HG03060 (cell line): ENCODE results near the gene CCDC142.
"Not testable (repeated sequence)": the region's sequence is repeated elsewhere in the genome, so short reads cannot be mapped to it uniquely, and the experiment has no call there.

Experiments used
- ATAC-seq: cut with Tn5 transposase; IDR thresholded peaks from one replicate; pipeline ENCODE4 v1.9.1; 2021; ENCODE audit warnings: low read depth, moderate number of reproducible peaks; ENCODE audit not compliant: unreplicated experiment

The CCDC142 gene

DNA sequence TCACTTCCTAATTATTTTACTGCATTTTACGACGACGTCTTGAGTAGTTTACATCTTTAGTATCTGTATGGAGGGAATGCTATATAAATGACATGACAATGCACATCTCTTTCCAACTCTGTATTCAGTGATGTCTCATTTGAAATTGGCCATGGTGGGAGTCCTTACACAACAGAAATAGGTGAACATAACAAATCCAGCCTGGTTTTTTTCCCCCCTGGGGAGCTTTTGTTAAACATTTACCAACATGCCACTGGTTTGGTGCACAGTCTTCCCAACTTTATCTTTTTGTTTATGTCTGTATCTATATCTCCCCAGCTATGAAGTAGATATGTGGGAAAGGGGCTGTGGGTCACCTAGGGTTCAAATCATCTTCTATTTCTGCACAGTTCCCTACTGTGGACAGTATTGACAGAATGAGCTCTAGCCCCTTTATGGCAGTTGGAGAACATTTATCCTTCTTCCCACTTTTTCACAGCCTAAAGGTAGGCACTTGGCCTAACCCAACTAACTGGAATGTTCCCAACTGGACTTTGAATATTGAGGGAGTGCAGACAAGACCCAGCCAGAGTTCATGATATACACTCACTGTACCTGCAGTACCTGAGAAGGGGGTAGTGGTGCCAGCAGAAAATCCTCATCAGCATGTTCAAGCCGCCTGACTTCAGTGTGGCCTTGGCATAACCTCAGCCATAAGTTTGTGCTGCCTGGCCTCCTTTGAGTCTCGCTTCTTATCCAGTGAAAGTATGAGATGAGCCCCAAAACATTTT, 35.4 kb downstream of the CCDC142 start:
- no peak for ATAC-seq

DNA sequence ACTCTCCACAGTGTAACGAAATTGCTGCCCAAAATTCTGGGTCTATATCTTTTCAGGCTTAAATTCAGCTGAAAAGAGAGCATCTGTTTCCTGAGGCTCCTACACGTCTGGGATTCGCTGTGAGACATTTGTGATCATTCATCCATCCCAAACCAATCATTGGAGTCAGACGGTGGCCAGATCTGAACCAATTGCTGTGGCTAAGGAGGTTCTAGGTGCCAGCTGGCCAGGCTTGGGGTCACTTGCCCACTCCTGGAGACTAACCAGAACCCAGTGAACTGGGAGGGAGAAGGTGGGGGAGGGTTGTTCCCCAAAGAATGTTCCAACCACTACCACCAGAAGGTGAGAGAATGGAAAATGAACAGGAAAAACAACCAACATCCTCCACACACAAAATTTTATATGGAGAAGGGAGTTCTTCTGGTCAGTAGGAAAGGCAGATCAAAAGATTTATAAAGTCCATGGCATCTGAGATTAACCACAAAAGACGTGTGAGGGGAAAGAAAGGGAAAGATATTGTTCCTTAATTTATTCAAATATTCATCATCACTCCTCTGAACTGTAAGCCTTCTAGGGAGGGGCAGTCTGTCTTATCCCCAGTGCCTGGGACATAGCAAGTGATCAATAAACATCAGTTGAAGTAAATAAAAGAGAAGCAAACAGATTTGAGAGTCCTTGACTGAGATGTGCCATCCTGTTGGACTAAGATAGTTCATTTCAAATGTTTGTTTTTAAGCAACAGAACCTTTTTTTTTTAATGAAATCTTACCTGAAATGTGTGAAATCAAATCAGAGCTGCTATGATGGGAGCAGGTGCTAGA, 38.1 kb downstream of the CCDC142 start:
- ATAC-seq, result no peak

- ATAC-seq, result not testable (repeated sequence)
Observed at GRCh38 chr2:74442483-74443297, 40.1 kb downstream of the CCDC142 start.

- ATAC-seq, result no peak
Observed at GRCh38 chr2:74441690-74442482, 40.9 kb downstream of the CCDC142 start, which contains the start of gene RTKN. TSS of gene RTKN (minus strand) at chr2:74441937. CDS start at chr2:74441816, 121 bp downstream.

DNA sequence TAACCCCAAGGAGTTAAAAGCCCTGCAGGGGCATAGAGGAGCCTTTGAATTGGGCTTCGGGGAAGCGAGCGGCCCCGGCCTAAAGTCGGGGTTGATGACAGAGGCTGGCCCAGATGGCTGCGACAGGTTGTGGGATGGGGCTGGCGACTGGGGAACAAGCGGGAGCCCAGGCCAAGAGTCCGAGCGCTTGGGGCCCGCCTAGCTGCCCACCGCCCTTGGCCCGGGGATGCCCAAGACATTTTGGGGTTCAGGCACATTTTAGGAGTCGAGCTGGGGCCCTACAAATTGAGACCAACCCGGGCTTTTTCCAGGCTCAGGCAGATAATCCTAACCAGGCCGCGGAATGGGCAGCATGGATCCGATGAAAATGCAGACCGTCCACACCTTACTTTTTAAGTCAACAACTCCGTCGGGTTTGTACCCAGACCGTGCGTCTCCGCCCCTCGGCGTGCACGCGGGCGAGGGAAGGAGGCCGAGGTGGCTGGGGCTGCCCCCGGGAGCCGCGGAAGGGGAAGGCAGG, 41.6 kb downstream of the CCDC142 start:
- no peak for ATAC-seq

DNA sequence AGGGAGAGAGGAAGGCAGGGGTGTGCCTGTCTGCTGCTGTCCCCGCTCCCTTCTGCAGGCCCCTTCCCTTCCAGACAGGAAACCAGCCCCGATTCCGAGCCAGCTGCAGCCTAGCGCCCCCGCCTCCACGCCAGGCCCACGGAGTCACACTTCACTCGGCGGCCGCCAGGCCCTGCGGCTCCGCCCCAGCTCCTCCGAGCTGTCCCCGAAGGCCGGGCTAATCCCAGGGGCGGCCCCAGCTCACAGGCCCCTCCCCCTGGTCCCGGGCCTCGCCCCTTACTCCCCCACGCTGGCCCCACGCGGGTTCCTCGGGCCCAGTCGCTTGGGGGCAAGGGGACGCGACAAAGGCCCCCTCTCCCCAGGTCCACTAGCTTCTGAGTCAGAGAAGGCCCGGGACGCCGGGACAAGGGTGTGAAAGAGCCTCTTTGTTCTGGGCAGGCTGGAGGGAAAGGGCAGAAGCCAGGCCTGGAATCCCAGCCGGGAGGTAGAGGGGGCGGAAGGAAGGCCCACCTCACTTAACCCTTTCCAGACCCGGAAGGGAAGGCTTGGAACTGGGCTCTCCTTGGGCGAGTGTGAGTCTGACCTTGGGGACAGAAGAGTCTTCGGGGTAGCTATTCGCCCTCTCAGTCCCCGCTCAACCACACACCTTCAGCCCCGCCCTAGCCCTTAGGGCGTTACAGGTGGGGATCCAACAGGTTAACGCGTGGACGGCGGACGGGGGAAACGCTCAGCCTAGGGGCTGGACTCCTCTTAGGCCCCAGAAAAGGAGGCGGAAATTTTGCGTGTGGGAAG, 42.2 kb downstream of the CCDC142 start:
- ATAC-seq, result peak; percentile 57

GRCh38 chr2:74439803-74440377, 42.9 kb downstream of the CCDC142 start:
- ATAC-seq, result no peak

- ATAC-seq, result no peak
Observed at GRCh38 chr2:74439373-74439772, 43.4 kb downstream of the CCDC142 start.

DNA sequence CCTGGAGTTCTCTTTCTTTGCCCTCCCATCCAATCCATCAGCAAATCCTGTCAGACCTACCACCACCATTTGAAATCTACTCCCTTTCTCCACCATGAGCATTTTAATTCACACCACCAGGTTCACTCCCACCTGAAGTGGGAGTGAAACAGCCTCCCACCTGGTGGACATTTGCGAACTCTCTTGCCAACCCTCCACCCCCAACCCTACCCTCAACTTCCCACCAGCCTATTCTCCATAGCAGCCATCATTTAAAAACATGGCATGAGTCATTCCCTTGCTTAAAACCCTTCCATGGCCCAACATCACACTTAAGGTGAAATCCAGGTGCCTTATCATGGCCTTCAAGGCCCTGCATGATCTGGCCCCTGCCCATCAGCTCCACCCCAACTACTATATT, 44.5 kb downstream of the CCDC142 start:
- no peak for ATAC-seq

DNA sequence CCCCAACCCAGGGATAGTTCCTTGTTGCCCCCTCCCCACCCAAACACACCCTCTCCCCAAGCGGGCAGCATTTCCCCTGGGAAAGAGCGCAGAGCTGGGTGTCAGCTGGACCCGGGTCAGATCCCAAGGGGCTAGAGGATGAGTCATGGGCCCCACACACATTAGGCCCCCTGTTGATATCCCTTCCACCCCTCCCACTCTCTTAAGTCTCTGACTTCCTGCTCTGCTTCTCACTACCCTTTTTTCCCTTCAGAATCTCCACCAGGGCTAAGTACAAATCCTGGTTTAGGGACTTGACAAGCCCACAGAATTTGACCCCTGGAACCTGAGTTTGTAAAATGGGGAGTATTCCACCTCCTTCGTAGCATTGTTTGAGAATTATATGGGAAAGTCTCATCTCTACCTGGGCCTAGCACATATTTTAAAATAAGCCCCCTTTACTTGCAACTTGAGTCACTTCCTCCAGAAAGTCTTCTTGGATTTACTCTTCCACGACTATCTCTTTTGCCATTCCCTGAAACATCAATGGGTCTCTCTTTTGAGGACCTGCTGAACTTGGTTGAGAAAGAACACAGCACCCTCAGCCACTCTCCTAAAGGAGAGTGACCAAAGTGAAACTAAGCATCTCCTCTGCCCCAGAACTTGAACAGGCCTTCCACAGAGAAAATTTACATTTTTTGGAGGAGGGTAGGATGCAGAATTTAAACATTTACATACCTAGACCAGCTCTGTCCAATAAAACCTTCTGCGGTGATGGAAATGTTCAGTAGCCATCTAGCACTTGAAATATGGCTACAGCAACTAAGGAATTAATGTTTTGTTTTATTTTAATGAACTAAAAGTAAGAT, 45.7 kb downstream of the CCDC142 start:
- no peak for ATAC-seq

- ATAC-seq, result no peak
Observed at GRCh38 chr2:74436111-74436805, 46.5 kb downstream of the CCDC142 start.

DNA sequence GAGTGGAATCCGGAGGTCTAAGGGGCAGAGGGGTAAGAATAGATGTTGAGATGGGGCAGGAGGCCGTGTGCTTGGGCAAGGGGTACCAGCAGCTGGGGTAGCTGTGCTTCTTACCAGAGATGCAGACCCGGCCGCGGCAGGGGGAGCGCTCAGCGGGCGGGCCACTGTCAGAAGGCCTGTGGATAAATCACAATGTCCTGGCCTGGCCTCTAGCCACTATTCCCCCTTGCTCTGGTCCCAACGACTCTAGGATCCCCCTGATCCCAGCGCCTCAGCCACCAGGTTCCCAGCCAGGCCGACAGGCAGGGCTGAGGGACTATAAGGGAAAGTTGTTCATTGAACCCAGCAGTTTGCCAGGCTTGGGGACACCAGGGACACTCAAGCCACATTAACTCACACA, 52.3 kb downstream of the CCDC142 start:
- ATAC-seq, result no peak

GRCh38 chr2:74429487-74430451, 53.0 kb downstream of the CCDC142 start:
- no peak for ATAC-seq

DNA sequence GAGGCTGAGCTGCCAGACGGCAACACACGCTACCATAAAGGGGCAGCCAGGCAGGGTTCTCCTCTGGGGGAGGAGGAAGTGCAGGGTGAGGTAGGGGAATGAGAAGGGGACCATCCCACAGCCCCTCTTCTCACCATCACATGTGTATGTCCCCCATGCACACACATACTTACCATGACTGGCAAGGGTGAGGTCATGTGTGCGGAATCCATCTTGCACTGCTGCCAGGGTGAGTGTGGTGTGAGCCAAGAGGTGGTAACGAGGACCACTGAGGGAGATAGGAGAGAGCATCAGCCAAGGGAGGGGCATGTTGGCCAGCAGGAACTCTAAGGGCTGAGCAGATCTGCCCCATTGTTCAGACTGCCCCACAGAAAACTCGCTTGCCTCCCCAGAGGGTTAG, 54.1 kb downstream of the CCDC142 start:
- ATAC-seq, result no peak

- ATAC-seq, result no peak
Observed at GRCh38 chr2:74427551-74427950, 55.2 kb downstream of the CCDC142 start.

GRCh38 chr2:74426181-74426758, 56.5 kb downstream of the CCDC142 start:
- no peak for ATAC-seq
